AG10803 (cell line): ENCODE measurements around the gene RBMS3.

ENCODE experiments used
- DNase-seq: peaks from one replicate; pipeline ENCODE4 v3.0.0; 2010; ENCODE audit warnings: low read depth
- H3K4me3 ChIP-seq: 2 replicates; pipeline ENCODE4 v1.5.1; 2011; ENCODE audit warnings: mild to moderate bottlenecking, low read length, control low read depth
- CTCF ChIP-seq: conservative IDR thresholded peaks from 2 replicates; pipeline ENCODE4 v1.5.1; 2011; ENCODE audit warnings: mild to moderate bottlenecking, low read length, control low read depth, inconsistent platforms

The RBMS3 gene

GRCh38 chr3:29694331-29694730 is 413.5 kb downstream of the RBMS3 start:
- no peak overlapping the region for H3K4me3 ChIP-seq
- TF ChIP-seq CTCF: no peak

GRCh38 chr3:29694783-29695182 is 413.9 kb downstream of the RBMS3 start:
- no peak overlapping the region for H3K4me3 ChIP-seq
- TF ChIP-seq CTCF: no peak
- peak; percentile 99 for DNase-seq

More at GRCh38 chr3:29694331-29694730, 413.5 kb downstream of the RBMS3 start:
- DNase-seq: peak; percentile 21

- TF ChIP-seq CTCF: no peak
- H3K4me3 ChIP-seq: no peak overlapping the region
- DNase-seq: no peak
Measured at GRCh38 chr3:29695201-29695600, 414.3 kb downstream of the RBMS3 start.

GRCh38 chr3:29695643-29696198 is 414.9 kb downstream of the RBMS3 start:
- DNase-seq: peak; percentile 99
- 0 out of 2 replicates have a peak overlapping the region, but pooled peaks have one; percentile 11 for H3K4me3 ChIP-seq
- no peak for TF ChIP-seq CTCF

- no peak overlapping the region for H3K4me3 ChIP-seq
- TF ChIP-seq CTCF: no peak
- DNase-seq: peak; percentile 57
Measured at GRCh38 chr3:29696311-29696710, 415.4 kb downstream of the RBMS3 start.

GRCh38 chr3:29697989-29698388 is 417.1 kb downstream of the RBMS3 start:
- H3K4me3 ChIP-seq: no peak overlapping the region
- peak; percentile 65 for DNase-seq
- no peak for TF ChIP-seq CTCF

- H3K4me3 ChIP-seq: no peak overlapping the region
- DNase-seq: no peak
- no peak for TF ChIP-seq CTCF
Measured at GRCh38 chr3:29700256-29700655, 419.4 kb downstream of the RBMS3 start.
